Transverse colon (tissue), 4 donors: ENCODE measurements around the gene WWP2. TPM values are rescaled to one million over a fixed set of nuclear protein-coding genes. Genes with fewer than 3 reads are reported as not detected.

Source experiments
- DNase-seq: peaks from one replicate; pipeline ENCODE4 v3.0.0-alpha.2; 2019
- H3K27ac ChIP-seq, 4 donors: fragments of 200-600 bp; sonication (generic); 2 replicates each; pipeline ENCODE4 v1.5.1; 2016 to 2018; ENCODE audit warnings: inconsistent platforms in 4 of 4
- H3K27me3 ChIP-seq: fragments of 200-600 bp; sonication (generic); 2 replicates; pipeline ENCODE4 v1.5.1; 2017; ENCODE audit warnings: inconsistent platforms
- H3K36me3 ChIP-seq, 4 donors: fragments of 200-600 bp; sonication (generic); 2 replicates each; pipeline ENCODE4 v1.5.1; 2017 to 2019; ENCODE audit warnings: inconsistent platforms in 4 of 4
- H3K4me1 ChIP-seq, 4 donors: fragments of 200-600 bp; sonication (generic); 2 replicates each; pipeline ENCODE4 v1.5.1; 2017 to 2020; ENCODE audit warnings: inconsistent platforms in 4 of 4
- H3K4me3 ChIP-seq, 4 donors: fragments of 200-600 bp; sonication (generic); 1 replicate in 1 of 4; 2 replicates in 3 of 4; pipeline versions ENCODE4 v1.5.1 to v1.6.1; 2017 to 2019; ENCODE audit warnings: inconsistent platforms in 4 of 4
- H3K9me3 ChIP-seq, 2 donors: fragments of 200-600 bp; sonication (generic); 2 replicates each; pipeline ENCODE4 v1.5.1; 2017 to 2019; ENCODE audit warnings: inconsistent platforms in 2 of 2
- CTCF ChIP-seq, 5 experiments: fragments of 200-600 bp in 3 of 5; fragments of 450-650 bp in 2 of 5; sonication (generic) in 3 of 5; IDR thresholded peaks; 1 replicate in 2 of 5; 2 replicates in 3 of 5; pipeline ENCODE4 v1.5.1; 2016 to 2017; ENCODE audit warnings: antibody characterized with exemption in 5 of 5, inconsistent platforms in 3 of 5, mild to moderate bottlenecking in 2 of 5, moderate library complexity in 1 of 5
- EP300 ChIP-seq: sonication (generic); formaldehyde crosslinking; IDR thresholded peaks from one replicate; pipeline ENCODE4 v1.6.1; 2017; ENCODE audit warnings: antibody characterized with exemption, low read depth
- POLR2A ChIP-seq: fragments of 450-650 bp; IDR thresholded peaks from one replicate; pipeline ENCODE4 v1.6.1; 2016; ENCODE audit warnings: antibody characterized with exemption, mild to moderate bottlenecking, moderate library complexity
- POLR2AphosphoS5 ChIP-seq, 3 donors: sonication (generic); formaldehyde crosslinking; IDR thresholded peaks; one replicate each; pipeline ENCODE4 v1.6.1; 2016; ENCODE audit warnings: antibody characterized with exemption in 3 of 3
- WGBS, 2 donors: methylation state at CpG; one replicate each; pipeline ENCODE4 v1.1.5; 2018; ENCODE audit warnings: low coverage in 1 of 2; 5-methylcytosine and 5-hydroxymethylcytosine counted together
- in situ Hi-C, 4 donors: fragments of 200-750 bp; cut with MboI; loops; one replicate each; pipeline versions ENCODE4 v1.15.0 to v1.15.1; 2017; ENCODE audit warnings: low sequenced_read_pairs in 3 of 4, low pct_ligation_motif_present in 1 of 4, low pct_unique_long_range_greater_than_20kb in 1 of 4
- intact Hi-C: fragments of 100-400 bp; cut with DNase I; formaldehyde crosslinking; loops from one replicate; pipeline ENCODE4 v1.15.1; 2023; ENCODE audit warnings: low total_unique reads
- total RNA-seq, 4 donors: library from RNA; depleted of rRNA; stranded (reverse); fragments of >200 nt; gene quantifications; one replicate each; pipeline ENCODE4 v1.1.0, GENCODE V29; 2016

The WWP2 gene
- total RNA-seq, 4 donors from 2014 or later = 66.8 to 157 (median 73.7) TPM

DNA sequence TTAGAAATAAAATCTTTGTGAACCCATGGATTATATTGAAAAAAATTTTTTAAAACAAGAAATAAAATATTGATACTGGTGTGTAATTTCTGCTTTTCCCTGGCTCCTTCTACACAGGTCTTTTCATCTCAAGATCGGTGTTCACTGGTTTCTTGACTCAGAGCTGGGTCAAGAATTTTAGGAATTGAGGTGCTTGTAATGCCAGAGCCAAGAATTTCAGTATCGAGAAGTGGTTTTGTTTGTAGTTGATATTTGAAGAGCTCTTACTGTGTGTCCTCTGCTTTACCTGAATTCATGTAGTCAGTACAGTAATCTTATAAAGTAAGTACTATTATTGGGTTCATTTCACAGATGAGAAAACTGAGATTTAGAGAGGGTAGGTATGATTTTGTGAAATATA lies 7.3 kb downstream of the WWP2 start:
- intact Hi-C loops = no loop called here
- in situ Hi-C loops = no loop called here
- Histone ChIP-seq H3K27ac (no peak overlapping the region), H3K9me3 (no peaks in the 10 kb centered on the region), H3K36me3 (no peaks in the 10 kb centered on the region), H3K4me1 (peaks cover 0 to 36% (median 8%) of the 10 kb centered on the region in 4 donors), H3K4me3 (no peak overlapping the region), H3K27me3 (no peaks in the 10 kb centered on the region)
- TF ChIP-seq CTCF (IDR thresholded peaks at IDR 0.05) (no peak), EP300 (no peak), POLR2A (no peak), POLR2AphosphoS5 (IDR thresholded peaks at IDR 0.05) (no peak)
- no peak for DNase-seq
- WGBS, 2 donors = 49 to 50% methylated on average over 2 of the region's 2 CpGs

GRCh38 chr16:69771651-69771967 lies 9.5 kb downstream of the WWP2 start:
- H3K27me3 ChIP-seq = no peaks in the 10 kb centered on the region
- no peak overlapping the region for H3K27ac ChIP-seq
- no peak for DNase-seq
- TF ChIP-seq POLR2A (no peak), POLR2AphosphoS5 (IDR thresholded peaks at IDR 0.05) (no peak)
- no peak overlapping the region for H3K4me3 ChIP-seq
- H3K9me3 ChIP-seq = no peaks in the 10 kb centered on the region
- in situ Hi-C loops = no loop called here
- intact Hi-C loops = no loop called here
- H3K4me1 ChIP-seq = peaks cover 0 to 34% (median 8%) of the 10 kb centered on the region in 4 donors
- 67 to 79% methylated on average over 1 to 2 of the region's 2 CpGs for WGBS, 2 donors
- H3K36me3 ChIP-seq = peaks cover 0 to 6% (median 0%) of the 10 kb centered on the region in 4 donors

DNA sequence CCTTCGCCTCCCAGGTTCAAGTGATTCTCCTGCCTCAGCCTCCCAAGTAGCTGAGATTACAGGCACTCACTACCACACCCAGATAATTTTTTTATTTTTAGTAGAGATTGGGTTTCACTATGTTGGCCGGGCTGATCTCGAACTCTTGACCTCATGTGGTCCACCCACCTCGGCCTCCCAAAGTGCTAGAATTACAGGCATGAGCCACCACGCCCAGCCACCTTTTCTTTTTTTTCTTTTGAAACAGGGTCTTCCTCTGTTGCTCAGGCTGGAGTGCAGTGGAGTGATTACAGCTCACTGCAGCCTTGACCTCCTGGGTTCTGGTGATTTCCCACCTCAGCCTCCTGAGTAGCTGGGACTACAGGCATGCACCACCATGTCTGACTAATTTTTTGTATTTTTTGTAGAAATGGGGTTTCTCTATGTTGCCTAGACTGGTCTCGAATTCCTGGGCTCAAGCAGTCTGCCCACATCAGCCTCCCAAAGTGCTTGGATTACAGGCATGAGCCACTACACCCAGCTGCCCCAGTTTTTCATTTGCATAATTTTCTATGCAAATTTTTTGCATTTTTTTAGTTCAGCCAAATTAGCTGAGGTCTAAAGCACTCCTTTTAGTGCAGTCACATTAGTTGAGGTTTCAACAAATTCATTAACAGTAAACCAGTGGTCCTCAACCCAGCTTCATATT lies 11.3 kb downstream of the WWP2 start:
- no peak for DNase-seq
- TF ChIP-seq EP300 (no peak), POLR2AphosphoS5 (IDR thresholded peaks at IDR 0.05) (no peak), CTCF (IDR thresholded peaks at IDR 0.05) (no peak), POLR2A (no peak)
- in situ Hi-C loops = no loop called here
- WGBS, 2 donors = 73 to 76% methylated on average over 4 to 6 of the region's 6 CpGs
- Histone ChIP-seq H3K27me3 (no peaks in the 10 kb centered on the region), H3K9me3 (no peaks in the 10 kb centered on the region), H3K4me1 (peaks cover 0 to 24% (median 6%) of the 10 kb centered on the region in 4 donors), H3K27ac (no peak overlapping the region), H3K36me3 (peaks cover 0 to 6% (median 0%) of the 10 kb centered on the region in 4 donors), H3K4me3 (no peak overlapping the region)
- intact Hi-C loops = no loop called here

DNA sequence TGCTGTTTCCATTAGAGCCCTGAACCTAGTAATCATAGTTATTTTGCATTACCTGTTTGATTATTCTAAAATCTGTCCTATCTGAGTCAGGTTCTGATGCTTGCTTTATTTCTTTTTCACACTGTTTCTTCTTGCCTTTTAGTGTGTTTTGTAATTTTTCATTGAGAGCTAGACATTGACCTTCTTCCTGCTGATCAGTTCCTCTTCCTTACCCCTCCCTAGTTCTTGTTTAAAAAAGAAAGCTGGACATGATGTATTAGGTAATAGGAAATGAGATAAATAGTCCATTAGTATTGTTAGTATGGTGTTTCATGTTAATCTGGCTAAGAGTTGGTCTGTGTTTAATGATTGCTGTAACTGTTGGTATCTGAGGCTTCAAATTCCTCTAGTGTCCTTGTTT lies 13.4 kb downstream of the WWP2 start:
- TF ChIP-seq POLR2AphosphoS5 (IDR thresholded peaks at IDR 0.05) (no peak), POLR2A (no peak), EP300 (no peak)
- intact Hi-C loops (no loop called here), in situ Hi-C loops (no loop called here)
- Histone ChIP-seq H3K27me3 (no peaks in the 10 kb centered on the region), H3K4me3 (no peak overlapping the region), H3K4me1 (peaks cover 0 to 24% (median 6%) of the 10 kb centered on the region in 4 donors), H3K27ac (no peak overlapping the region), H3K9me3 (no peaks in the 10 kb centered on the region), H3K36me3 (peaks cover 0 to 6% (median 0%) of the 10 kb centered on the region in 4 donors)
- no peak for DNase-seq

DNA sequence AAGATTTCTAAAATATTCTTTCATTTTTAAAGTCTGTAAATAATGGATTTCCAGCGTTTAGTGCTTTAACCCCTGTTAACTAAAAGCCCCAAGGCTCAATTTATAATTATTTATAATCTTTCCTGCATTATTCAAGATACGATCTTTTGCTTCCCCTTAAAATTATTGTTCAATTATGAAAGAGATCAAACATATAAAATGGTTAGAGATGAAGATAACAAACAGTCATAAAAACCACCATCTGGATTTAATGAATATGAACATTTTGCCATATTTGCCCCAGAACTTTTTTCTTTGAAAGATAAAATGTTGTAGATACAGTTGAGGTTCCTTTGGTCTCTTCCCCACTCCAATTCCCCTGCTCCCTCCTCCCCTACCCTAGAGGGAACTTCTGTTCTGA lies 17.6 kb downstream of the WWP2 start:
- peaks cover 0 to 6% (median 2%) of the 10 kb centered on the region in 4 donors for H3K36me3 ChIP-seq
- TF ChIP-seq EP300 (no peak), POLR2AphosphoS5 (IDR thresholded peaks at IDR 0.05) (no peak), CTCF (IDR thresholded peaks at IDR 0.05) (no peak), POLR2A (no peak)
- no peak overlapping the region for H3K27ac ChIP-seq
- H3K27me3 ChIP-seq = no peaks in the 10 kb centered on the region
- in situ Hi-C loops = no loop called here
- no peaks in the 10 kb centered on the region for H3K9me3 ChIP-seq
- WGBS, 2 donors = 78 to 82% methylated on average over 2 of the region's 2 CpGs
- no peak for DNase-seq
- H3K4me1 ChIP-seq = no peaks in the 10 kb centered on the region
- intact Hi-C loops = no loop called here
- no peak overlapping the region for H3K4me3 ChIP-seq
